Measurements from ENCODE around the gene CPEB4.

GRCh38 chr5:173883347-173883924 lies 4.7 kb upstream of the CPEB4 start:
- TF ChIP-seq CTCF (IDR thresholded peaks at IDR 0.05) (no peak), POLR2A (IDR thresholded peaks at IDR 0.05) (no peak)

All from tibial nerve (tissue), 3 donors.